ENCODE results near the gene SGCE. TPM values are rescaled to one million over a fixed set of nuclear protein-coding genes. Genes with fewer than 3 reads are reported as not detected.

SGCE gene
- total RNA-seq, 1 experiment from 2014 or later = 17.4 TPM

- Histone ChIP-seq H3K9ac (ENCODE audit: low read length) (no peak overlapping the region), H3K9me2 (ENCODE audit: insufficient read depth) (no peaks in the 10 kb centered on the region), H3K27me3 (ENCODE audit: insufficient read depth, low read length) (no peaks in the 10 kb centered on the region), H3K9me3 (ENCODE audit: control insufficient read depth in 1 of 2, insufficient read depth in 1 of 2, low read depth in 1 of 2, low read length in 2 of 2) (no peaks in the 10 kb centered on the region), H3K27ac (ENCODE audit: low read depth, low read length) (no peak overlapping the region), H4K20me1 (ENCODE audit: insufficient read depth) (no peaks in the 10 kb centered on the region), H3K4me1 (ENCODE audit: control insufficient read depth in 1 of 2, insufficient read depth in 2 of 2, low read length in 2 of 2) (peaks cover 3 to 4% of the 10 kb centered on the region in 2 experiments; a peak in 2 of 4 replicates), H3K79me2 (ENCODE audit: insufficient read depth, low read length) (no peaks in the 10 kb centered on the region), H2AFZ (ENCODE audit: low read depth, low read length, poor library complexity, severe bottlenecking) (no peak overlapping the region), H3K4me3 (replicated peaks in 1 of 2; ENCODE audit: low read depth in 1 of 2, low read length in 2 of 2) (no peak overlapping the region), H3K4me2 (ENCODE audit: low read length) (no peak overlapping the region), H3K36me3 (ENCODE audit: control insufficient read depth in 1 of 2, insufficient read depth in 2 of 2, low read length in 2 of 2) (no peaks in the 10 kb centered on the region)
- CTCF ChIA-PET = no interaction called here
- DNase-seq (ENCODE audit: low read depth, low spot score) (no peak), ATAC-seq (no peak)
- intact Hi-C loops (cut with micrococcal nuclease) = no loop called here
- TF ChIP-seq ZNF274 (IDR thresholded peaks at IDR 0.05; ENCODE audit: low read depth, low read length) (no peak), ELF1 (IDR thresholded peaks at IDR 0.05; ENCODE audit: borderline replicate concordance, low read depth) (no peak), CEBPB (IDR thresholded peaks at IDR 0.05; ENCODE audit: low read depth) (no peak), YY1 (IDR thresholded peaks at IDR 0.05; ENCODE audit: extremely low read depth, insufficient replicate concordance, low read depth, low read length) (no peak), FOSL1 (IDR thresholded peaks at IDR 0.05; ENCODE audit: low read depth) (no peak), ZBTB33 (IDR thresholded peaks at IDR 0.05; ENCODE audit: extremely low read depth, insufficient replicate concordance, low read length) (no peak), RAD21 (IDR thresholded peaks at IDR 0.05; ENCODE audit: low read depth) (no peak), POLR2A (IDR thresholded peaks at IDR 0.05; ENCODE audit: borderline replicate concordance, extremely low read depth, insufficient read depth, insufficient read length) (no peak), ZFX (IDR thresholded peaks at IDR 0.05) (no peak), EGR1 (IDR thresholded peaks at IDR 0.05; ENCODE audit: low read depth) (no peak), TCF7L2 (IDR thresholded peaks at IDR 0.05; ENCODE audit: borderline replicate concordance, extremely low read depth, insufficient read depth, insufficient read length) (no peak), REST (IDR thresholded peaks at IDR 0.05; ENCODE audit: low read depth) (no peak), ATF3 (IDR thresholded peaks at IDR 0.05) (no peak), SIN3A (IDR thresholded peaks at IDR 0.05; ENCODE audit: low read depth) (no peak), SP1 (IDR thresholded peaks at IDR 0.05; ENCODE audit: low read depth) (no peak)
- POLR2A ChIA-PET = no interaction called here
- RAD21 ChIA-PET (ENCODE audit: low non-redundant PET in 1 of 2, low total read pairs in 2 of 2, uncharacterized antibody in 2 of 2, unreplicated experiment in 2 of 2) = no interaction called here
- BruUV-seq (replicated peaks) = no TSS peak
Observed at GRCh38 chr7:94687810-94688209, 31.9 kb upstream of the SGCE start.

Measured in HCT116 (cell line).